ENCODE data around the gene LCN1. TPM values are rescaled to one million over a fixed set of nuclear protein-coding genes. Genes with fewer than 3 reads are reported as not detected.
"Not testable (repeated sequence)": the region's sequence is repeated elsewhere in the genome, so short reads cannot be mapped to it uniquely, and the experiment has no call there.

LCN1 gene
- total RNA-seq, 2 experiments from 2014 or later: not detected

DNA sequence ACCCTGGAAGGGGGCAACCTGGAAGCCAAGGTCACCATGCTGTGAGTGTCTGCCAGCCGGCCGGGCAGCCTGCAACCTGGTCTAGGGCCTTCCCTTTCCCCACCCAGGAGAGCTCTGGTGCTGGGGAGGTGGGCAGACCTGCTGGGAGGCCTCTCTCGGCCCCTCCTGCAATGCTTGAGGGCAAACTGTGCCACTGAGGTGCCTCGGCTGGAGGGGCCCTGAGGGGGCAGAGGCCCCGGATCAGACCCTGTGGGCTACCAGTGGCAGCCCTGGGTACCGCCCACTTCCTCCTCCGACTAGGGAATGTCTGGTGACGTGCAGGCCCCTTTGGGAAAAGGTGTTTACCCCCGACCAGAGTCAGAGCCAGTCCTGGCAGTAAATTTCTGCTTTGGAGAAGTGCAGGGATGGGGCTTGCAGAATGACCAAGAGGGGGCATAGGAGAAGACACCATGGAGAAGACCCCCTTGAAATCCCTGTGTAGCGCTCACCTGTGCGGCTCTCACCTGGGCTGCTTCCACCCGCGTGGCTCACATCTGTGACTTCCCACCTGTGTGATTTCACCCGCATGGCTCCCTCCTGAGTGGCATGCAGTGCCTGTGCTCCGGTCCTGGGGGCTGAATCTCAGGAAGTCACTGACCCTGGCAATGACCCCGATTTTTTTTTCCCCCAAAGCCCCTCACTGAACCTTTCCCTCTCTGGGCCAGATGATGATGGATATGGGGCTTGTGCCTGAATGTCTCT lies 1.1 kb downstream of the LCN1 start:
- no peak for DNase-seq
- Mint-ChIP-seq H3K27ac (no peak overlapping the region), H3K4me3 (no peak overlapping the region), H3K27me3 (peaks cover 13% of the 10 kb centered on the region), H3K36me3 (no peaks in the 10 kb centered on the region), H3K4me1 (no peaks in the 10 kb centered on the region), H3K9me3 (no peaks in the 10 kb centered on the region)

- Mint-ChIP-seq H3K27me3 (peaks cover 9% of the 10 kb centered on the region), H3K27ac (no peak overlapping the region), H3K4me3 (no peak overlapping the region), H3K9me3 (no peaks in the 10 kb centered on the region), H3K36me3 (no peaks in the 10 kb centered on the region), H3K4me1 (no peaks in the 10 kb centered on the region)
- DNase-seq: no peak
These were observed 1.7 kb downstream of the LCN1 start for GRCh38 chr9:135522931-135523330.

- Mint-ChIP-seq H3K27ac (no peak overlapping the region), H3K4me3 (no peak overlapping the region), H3K4me1 (no peaks in the 10 kb centered on the region), H3K9me3 (no peaks in the 10 kb centered on the region), H3K36me3 (no peaks in the 10 kb centered on the region), H3K27me3 (peaks cover 4% of the 10 kb centered on the region)
- DNase-seq: no peak
These were observed 2.4 kb downstream of the LCN1 start for GRCh38 chr9:135523521-135524129.

DNA sequence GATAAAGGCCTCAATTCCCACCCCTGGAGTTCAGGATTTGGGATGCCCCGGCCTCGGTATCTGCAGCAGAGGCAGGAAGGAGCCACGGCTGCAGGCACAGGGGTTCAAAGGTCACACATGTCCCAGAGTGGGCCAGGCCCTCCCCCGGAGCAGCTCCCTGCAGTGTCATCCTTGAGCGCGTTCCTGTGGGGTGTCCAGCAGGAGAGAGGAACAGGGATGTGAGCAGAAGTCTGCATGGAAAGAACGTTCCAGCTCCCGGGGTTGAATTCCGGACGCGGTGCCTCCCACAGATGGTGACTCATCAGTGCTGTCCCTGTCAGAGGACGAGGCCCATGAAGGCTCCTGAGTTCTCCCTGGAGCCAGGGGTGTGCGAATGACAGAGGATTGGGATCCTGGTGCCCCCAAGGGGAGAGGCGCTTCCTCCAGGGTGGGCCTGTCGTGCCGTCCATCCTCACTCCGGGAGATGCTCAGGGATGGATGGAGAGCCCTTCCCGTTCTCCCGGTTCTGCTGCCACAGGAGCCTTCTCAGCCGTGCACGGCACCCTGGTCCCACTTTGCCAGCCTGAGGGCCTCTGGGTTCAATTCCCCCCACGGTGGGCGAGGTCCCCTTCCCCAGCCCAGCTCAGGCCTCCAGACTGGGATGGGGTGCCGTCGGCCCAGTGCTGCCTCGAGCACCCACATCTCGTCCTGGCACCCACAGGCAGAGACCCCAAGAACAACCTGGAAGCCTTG lies 3.1 kb downstream of the LCN1 start:
- H3K36me3 Mint-ChIP-seq: no peaks in the 10 kb centered on the region
- H3K9me3 Mint-ChIP-seq: no peaks in the 10 kb centered on the region
- no peak overlapping the region for H3K4me3 Mint-ChIP-seq
- DNase-seq: no peak
- H3K27me3 Mint-ChIP-seq: peaks cover 4% of the 10 kb centered on the region
- no peak overlapping the region for H3K27ac Mint-ChIP-seq
- H3K4me1 Mint-ChIP-seq: no peaks in the 10 kb centered on the region

DNA sequence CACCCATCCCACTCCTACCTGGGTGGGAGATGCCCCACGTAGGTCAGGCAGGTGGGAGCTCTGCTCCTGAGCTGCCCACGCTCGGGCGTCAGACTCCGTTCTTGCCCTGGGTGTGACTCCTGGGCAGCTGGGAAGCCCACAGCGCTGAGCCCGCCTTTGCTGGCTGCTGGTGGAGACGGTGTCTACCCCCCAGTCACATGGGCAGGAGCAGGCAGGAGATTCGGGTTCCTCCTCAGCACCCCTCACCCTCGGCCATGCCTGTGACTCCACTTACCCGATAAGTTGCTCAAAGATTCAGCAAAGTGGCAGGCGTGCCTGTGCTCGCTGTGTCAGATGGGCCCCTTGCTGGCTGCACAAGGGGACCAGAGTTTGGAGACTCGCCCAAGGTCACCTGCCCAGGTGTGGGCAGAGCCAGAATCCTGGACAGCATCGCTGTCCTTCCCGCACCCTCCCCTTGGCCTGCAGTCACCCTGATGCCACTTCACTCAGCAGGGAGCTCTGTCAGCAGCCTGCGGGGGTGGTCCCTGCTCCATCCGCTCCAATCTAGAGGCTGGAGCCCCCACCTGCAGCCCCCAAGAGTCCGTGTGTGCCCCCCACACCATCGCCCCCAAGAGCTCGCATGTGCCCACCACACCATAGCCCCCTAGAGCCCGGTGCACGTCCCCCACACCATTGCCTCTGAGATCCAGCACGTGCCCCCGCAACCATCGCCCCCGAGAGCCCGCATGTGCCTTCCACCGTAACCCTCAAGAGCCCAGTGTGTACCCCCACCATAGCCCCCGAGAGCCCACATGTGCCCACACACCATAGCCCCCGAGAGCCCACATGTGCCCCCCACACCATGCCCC lies 4.2 kb downstream of the LCN1 start:
- Mint-ChIP-seq H3K27me3 (no peaks in the 10 kb centered on the region), H3K4me1 (no peaks in the 10 kb centered on the region), H3K27ac (no peak overlapping the region), H3K36me3 (no peaks in the 10 kb centered on the region), H3K9me3 (no peaks in the 10 kb centered on the region), H3K4me3 (no peak overlapping the region)
- DNase-seq: no peak

DNA sequence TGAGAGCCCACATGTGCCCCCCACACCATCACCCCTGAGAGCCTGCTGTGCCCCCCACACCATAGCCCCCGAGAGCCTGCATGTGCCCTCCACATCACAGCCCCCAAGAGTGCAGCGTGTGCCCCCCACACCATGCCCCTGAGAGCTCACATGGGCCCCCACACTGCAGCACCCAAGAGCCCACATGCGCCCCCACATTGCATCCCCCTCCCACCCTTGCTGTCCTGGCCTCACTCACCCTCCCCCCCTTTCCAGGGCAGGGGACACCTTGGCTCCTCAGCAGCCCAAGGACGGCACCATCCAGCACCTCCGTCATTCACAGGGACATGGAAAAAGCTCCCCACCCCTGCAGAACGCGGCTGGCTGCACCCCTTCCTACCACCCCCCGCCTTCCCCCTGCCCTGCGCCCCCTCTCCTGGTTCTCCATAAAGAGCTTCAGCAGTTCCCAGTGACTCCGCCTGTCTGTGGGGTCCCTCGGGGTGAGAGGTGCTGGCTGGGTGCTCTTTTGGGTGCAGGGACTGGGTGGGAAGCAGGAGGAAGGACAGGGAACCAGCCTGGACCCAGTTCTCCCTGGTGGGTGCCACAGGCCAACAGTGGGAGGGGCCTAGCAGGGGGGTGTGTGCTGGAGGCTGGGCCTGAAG lies 5.0 kb downstream of the LCN1 start:
- no peaks in the 10 kb centered on the region for H3K4me1 Mint-ChIP-seq
- H3K36me3 Mint-ChIP-seq: no peaks in the 10 kb centered on the region
- DNase-seq: no peak
- H3K4me3 Mint-ChIP-seq: no peak overlapping the region
- no peaks in the 10 kb centered on the region for H3K9me3 Mint-ChIP-seq
- no peak overlapping the region for H3K27ac Mint-ChIP-seq
- H3K27me3 Mint-ChIP-seq: no peaks in the 10 kb centered on the region

GRCh38 chr9:135526730-135527571 lies 5.7 kb downstream of the LCN1 start:
- no peaks in the 10 kb centered on the region for H3K4me1 Mint-ChIP-seq
- DNase-seq: no peak

GRCh38 chr9:135528842-135529435 lies 7.7 kb downstream of the LCN1 start:
- not testable (repeated sequence) for H3K27me3 Mint-ChIP-seq, H3K4me3 Mint-ChIP-seq, H3K36me3 Mint-ChIP-seq, H3K4me1 Mint-ChIP-seq, H3K9me3 Mint-ChIP-seq, DNase-seq, H3K27ac Mint-ChIP-seq

More at GRCh38 chr9:135526730-135527571, 5.7 kb downstream of the LCN1 start:
- Mint-ChIP-seq H3K27me3 (no peaks in the 10 kb centered on the region), H3K27ac (no peak overlapping the region), H3K4me3 (no peak overlapping the region), H3K9me3 (no peaks in the 10 kb centered on the region), H3K36me3 (no peaks in the 10 kb centered on the region)

GRCh38 chr9:135530146-135530545 lies 8.9 kb downstream of the LCN1 start:
- Mint-ChIP-seq H3K36me3 (no peaks in the 10 kb centered on the region), H3K27ac (no peak overlapping the region), H3K4me1 (no peaks in the 10 kb centered on the region), H3K27me3 (peaks cover 9% of the 10 kb centered on the region), H3K4me3 (no peak overlapping the region), H3K9me3 (no peaks in the 10 kb centered on the region)
- DNase-seq: no peak

GRCh38 chr9:135531096-135531495 lies 9.9 kb downstream of the LCN1 start:
- Mint-ChIP-seq H3K27ac (no peak overlapping the region), H3K9me3 (no peaks in the 10 kb centered on the region), H3K4me3 (no peak overlapping the region), H3K27me3 (peaks cover 10% of the 10 kb centered on the region), H3K36me3 (no peaks in the 10 kb centered on the region), H3K4me1 (no peaks in the 10 kb centered on the region)
- no peak for DNase-seq

DNA sequence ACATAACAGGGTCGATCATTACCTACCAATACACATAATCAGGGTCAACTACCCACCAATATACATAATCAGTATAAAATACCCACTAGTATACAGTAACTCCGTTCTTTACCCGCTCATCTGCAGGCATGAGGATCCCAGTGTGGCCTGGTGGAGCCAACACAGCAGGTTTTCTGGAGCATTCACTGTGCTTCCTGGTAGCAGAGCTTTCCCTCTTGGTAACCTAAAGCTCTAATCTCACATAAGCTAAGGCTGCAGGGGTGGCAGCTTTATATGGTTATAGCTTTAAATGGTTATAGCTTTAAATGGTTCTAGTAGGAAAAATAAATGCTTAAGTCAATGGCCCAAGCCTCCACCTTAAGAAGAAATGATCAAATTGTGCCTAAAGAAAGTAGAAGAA lies 11.9 kb downstream of the LCN1 start:
- Mint-ChIP-seq H3K9me3 (no peaks in the 10 kb centered on the region), H3K4me3 (no peak overlapping the region)
- no peak for DNase-seq

GRCh38 chr9:135533674-135534073 lies 12.4 kb downstream of the LCN1 start:
- Mint-ChIP-seq H3K9me3 (no peaks in the 10 kb centered on the region), H3K4me1 (no peaks in the 10 kb centered on the region), H3K27me3 (peaks cover 21% of the 10 kb centered on the region), H3K27ac (no peak overlapping the region), H3K4me3 (no peak overlapping the region), H3K36me3 (no peaks in the 10 kb centered on the region)
- DNase-seq: no peak

More for the DNA sequence above, 11.9 kb downstream of the LCN1 start:
- no peak overlapping the region for H3K27ac Mint-ChIP-seq
- H3K4me1 Mint-ChIP-seq: no peaks in the 10 kb centered on the region
- H3K36me3 Mint-ChIP-seq: no peaks in the 10 kb centered on the region
- H3K27me3 Mint-ChIP-seq: peaks cover 18% of the 10 kb centered on the region

GRCh38 chr9:135534192-135534711 lies 13.0 kb downstream of the LCN1 start:
- not testable (repeated sequence) for H3K9me3 Mint-ChIP-seq, DNase-seq, H3K27ac Mint-ChIP-seq, H3K4me1 Mint-ChIP-seq, H3K4me3 Mint-ChIP-seq, H3K36me3 Mint-ChIP-seq
- H3K27me3 Mint-ChIP-seq: peaks cover 25% of the 10 kb centered on the region
